ENCODE data around the gene PLAC8L1. TPM values are rescaled to one million over a fixed set of nuclear protein-coding genes. Genes with fewer than 3 reads are reported as not detected.
A peak's percentile ranks its signal among the peaks of the same experiment; 100 is the strongest.

PLAC8L1 gene
- total RNA-seq, 1 donor from 2014 or later: 0.82 TPM

GRCh38 chr5:146048994-146049703 is 56.2 kb downstream of the PLAC8L1 start:
- DNase-seq (ENCODE audit: low spot score in 2 of 2) (peak; percentile 21 to 53), FAIRE-seq (no peak)

GRCh38 chr5:146047396-146047795 is 58.0 kb downstream of the PLAC8L1 start:
- no peak for FAIRE-seq
- DNase-seq (ENCODE audit: low spot score in 2 of 2): no peak

- DNase-seq (ENCODE audit: low spot score in 2 of 2): no peak
- FAIRE-seq: no peak
Measured at GRCh38 chr5:146043722-146044121, 61.7 kb downstream of the PLAC8L1 start.

GRCh38 chr5:146042628-146043279 is 62.6 kb downstream of the PLAC8L1 start:
- FAIRE-seq: no peak
- no peak for DNase-seq (ENCODE audit: low spot score in 2 of 2)

- FAIRE-seq: no peak
Measured at GRCh38 chr5:146041180-146041789, 64.1 kb downstream of the PLAC8L1 start.

GRCh38 chr5:146040527-146040926 is 64.8 kb downstream of the PLAC8L1 start:
- no peak for DNase-seq (ENCODE audit: low spot score in 2 of 2)
- FAIRE-seq: no peak

More at GRCh38 chr5:146041180-146041789, 64.1 kb downstream of the PLAC8L1 start:
- no peak for DNase-seq (ENCODE audit: low spot score in 2 of 2)

- FAIRE-seq: no peak
- DNase-seq (ENCODE audit: low spot score in 2 of 2): no peak
Measured at GRCh38 chr5:146039420-146039819, 66.0 kb downstream of the PLAC8L1 start.

GRCh38 chr5:146034605-146035004 is 70.8 kb downstream of the PLAC8L1 start:
- no peak for DNase-seq (ENCODE audit: low spot score in 2 of 2)
- no peak for FAIRE-seq

Small RNA genes lying within 50 kb of the gene (small RNA-seq; reads per million reads assigned to genes)
- not detected for gene AC091959.1

Other genes with a start within 250 kb of the PLAC8L1 start
- not detected for gene GRXCR2, start 232.6 kb downstream of the PLAC8L1 start, total RNA-seq
- under 0.01 TPM for gene SH3RF2, start 169.0 kb downstream of the PLAC8L1 start, total RNA-seq
- gene LARS1, start 77.1 kb upstream of the PLAC8L1 start, total RNA-seq: 171 TPM
- gene RBM27, start 98.0 kb upstream of the PLAC8L1 start, total RNA-seq: 42.0 TPM
- not detected for gene POU4F3, start 233.3 kb upstream of the PLAC8L1 start, total RNA-seq